H54 (cell line): ENCODE data around the gene SLC2A10.

Experiments used
- DNase-seq: peaks from one replicate; pipeline ENCODE4 v3.0.0; 2011; ENCODE audit warnings: low spot score, mixed read lengths; ENCODE audit not compliant: insufficient read length
- FAIRE-seq: peaks from 3 replicates; lab custom pipeline; 2011; peaks lifted over from hg19 to GRCh38; lab: Jason Lieb, UNC
- POLR2A ChIP-seq: IDR thresholded peaks from 2 replicates; pipeline ENCODE4 v1.6.1; 2011; ENCODE audit warnings: low read depth, mild to moderate bottlenecking, low read length

The SLC2A10 gene

DNA sequence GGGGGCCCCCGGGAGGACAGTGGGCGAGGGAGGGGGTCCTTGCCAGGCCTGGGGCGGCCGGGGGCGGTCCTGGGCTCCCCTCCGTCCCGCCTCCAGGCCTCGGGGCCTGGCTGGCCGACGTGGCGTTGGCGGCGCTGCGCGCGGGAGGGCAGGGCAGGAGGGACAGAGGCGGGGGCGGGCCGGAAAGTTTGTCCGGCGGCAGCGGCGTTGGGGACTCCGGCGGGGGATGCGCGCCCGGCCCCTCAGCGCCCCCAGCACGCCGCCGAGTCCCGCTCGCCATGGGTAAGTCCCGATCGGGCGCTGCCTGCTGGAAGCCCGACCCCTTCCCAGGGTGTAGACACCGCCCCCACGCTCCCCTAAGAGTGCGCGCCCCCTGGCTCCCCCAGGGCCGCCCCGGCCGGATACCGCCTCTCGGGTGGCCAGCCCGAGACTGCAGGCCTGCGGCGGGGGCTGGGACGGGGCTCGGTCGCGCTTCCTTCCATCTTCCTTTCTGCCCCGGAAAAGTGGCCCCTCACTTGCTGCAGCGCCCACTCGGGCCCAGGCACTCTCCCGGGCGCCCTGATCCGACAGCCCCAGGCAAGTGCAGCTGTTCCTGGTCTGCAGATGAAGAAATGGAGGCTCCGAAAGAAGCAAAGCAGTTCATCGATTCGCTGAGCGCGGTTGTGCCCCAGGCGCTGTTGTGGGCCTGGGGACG lies at the start of gene SLC2A10:
TSS of gene SLC2A10 (plus strand) at position 191 of the 694 bp plus-strand sequence. CDS start at position 279, 88 bp downstream.
- no peak for DNase-seq
- TF ChIP-seq POLR2A: peak; percentile 71; the same call in 1 of the 2 replicates
- no peak for FAIRE-seq

GRCh38 chr20:46660487-46660886 lies 49.0 kb upstream of the SLC2A10 start:
- no peak for FAIRE-seq
- DNase-seq: no peak
- no peak for TF ChIP-seq POLR2A

DNA sequence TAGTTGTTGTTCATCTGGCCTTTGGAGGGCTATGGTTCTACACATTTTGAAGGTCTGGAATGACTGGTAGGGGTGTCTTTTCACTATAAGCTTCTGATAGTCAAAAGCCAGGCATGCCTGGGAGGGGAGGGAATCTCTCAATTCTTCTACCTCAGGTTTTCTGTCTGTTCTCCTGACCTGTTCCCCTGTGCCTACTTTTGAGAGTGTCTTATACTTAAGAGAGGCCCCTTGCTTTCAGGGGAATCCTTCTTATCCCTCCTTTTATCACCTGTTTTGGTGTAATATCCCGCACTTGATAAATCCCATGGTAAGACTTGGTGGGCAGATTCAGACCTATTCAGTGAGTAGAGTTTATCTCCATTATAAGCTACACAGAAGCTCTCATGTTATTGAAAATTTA lies 47.8 kb upstream of the SLC2A10 start:
- TF ChIP-seq POLR2A: no peak
- FAIRE-seq: no peak
- no peak for DNase-seq

GRCh38 chr20:46663531-46663930 lies 45.9 kb upstream of the SLC2A10 start:
- DNase-seq (no peak), FAIRE-seq (no peak)
- TF ChIP-seq POLR2A: no peak

- TF ChIP-seq POLR2A: no peak
- FAIRE-seq (no peak), DNase-seq (no peak)
These were observed 43.8 kb upstream of the SLC2A10 start for GRCh38 chr20:46665602-46666001.

DNA sequence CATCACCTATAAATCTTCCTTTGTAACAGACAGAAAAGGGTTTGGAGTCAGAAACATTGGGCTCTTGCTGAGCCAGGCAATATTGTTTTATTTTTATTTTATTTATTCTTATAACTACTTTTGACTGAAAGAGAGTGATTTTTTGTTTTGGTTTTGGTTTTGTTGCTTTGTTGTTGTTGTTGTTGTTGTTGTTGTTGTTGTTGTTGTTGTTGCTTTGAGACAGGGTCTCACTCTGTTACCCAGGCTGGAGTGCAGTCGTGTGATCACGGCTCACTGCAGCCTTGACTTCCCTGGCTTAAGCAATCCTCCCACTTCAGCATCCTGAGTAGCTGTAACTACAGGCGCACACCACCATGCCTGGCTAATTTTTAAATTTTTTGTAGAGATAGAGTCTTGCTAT lies 43.1 kb upstream of the SLC2A10 start:
- FAIRE-seq: no peak

DNA sequence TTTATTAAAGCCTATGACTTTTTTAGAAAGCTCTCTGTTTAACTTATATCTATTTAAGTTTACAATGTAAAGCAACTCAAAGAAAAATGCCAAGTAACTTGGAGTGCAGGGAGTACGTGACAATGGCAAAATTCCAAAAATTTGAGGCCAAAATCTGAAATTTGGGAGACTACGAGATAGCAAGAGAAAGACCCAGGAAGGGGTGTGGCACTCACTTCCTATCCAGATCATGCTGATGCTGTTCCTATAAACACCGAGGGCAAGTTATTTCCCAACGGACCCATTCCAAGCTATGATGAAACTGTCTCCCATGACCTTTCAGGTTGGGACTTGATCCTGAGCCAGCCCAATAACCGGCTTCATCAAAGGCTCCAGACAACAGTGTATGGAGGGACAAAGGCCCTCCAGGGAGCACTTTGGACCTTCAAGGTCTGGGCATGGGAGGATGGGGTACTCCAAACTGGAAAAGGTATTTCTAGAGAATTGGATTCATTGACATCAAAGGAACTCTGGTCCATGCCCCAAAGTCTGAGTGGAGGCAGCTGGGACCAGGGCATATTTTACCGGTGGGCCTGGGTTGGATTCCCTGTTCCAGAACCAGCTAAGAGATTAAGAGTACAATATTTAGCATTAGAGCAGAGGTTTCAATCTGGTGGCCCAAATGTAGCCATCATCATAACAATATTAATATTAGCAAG lies 42.5 kb upstream of the SLC2A10 start:
- no peak for FAIRE-seq
- no peak for TF ChIP-seq POLR2A
- no peak for DNase-seq

More for the DNA sequence above, 43.1 kb upstream of the SLC2A10 start:
- TF ChIP-seq POLR2A: no peak
- no peak for DNase-seq

GRCh38 chr20:46670228-46670584 lies 39.2 kb upstream of the SLC2A10 start:
- no peak for TF ChIP-seq POLR2A
- DNase-seq (no peak), FAIRE-seq (no peak)

- no peak for TF ChIP-seq POLR2A
- DNase-seq: no peak
- no peak for FAIRE-seq
These were observed 38.6 kb upstream of the SLC2A10 start for GRCh38 chr20:46670585-46671584.

- DNase-seq (no peak), FAIRE-seq (no peak)
- TF ChIP-seq POLR2A: no peak
These were observed 37.4 kb upstream of the SLC2A10 start for GRCh38 chr20:46671866-46672542.

DNA sequence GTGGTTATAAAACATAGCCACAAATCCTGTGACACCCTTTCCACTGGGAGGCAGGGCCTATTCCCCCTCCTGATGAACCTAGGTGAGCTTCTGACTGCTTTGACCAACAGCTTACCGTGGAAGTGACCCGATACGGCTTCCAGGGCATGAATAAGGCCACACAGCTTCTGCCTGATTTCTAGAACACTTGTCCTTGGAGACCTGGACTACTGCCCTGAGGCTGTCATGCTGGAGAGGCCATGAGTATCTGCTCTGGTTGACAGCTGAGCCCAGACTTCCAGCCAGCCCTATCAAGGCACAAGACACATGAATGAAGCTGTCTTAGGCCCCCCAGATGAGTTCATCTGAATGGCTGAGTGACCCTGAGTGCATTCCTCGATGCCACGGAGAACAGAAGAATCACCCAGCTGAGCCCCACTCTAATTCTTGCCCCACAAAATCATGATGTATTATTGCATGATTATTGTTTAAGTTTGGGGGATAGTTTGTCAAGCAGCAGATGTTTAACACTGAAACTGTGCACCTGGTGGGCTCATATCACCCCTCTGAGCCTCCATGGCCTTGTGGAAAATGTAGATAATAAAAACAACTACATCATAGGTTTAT lies 36.8 kb upstream of the SLC2A10 start:
- DNase-seq: no peak
- no peak for FAIRE-seq
- no peak for TF ChIP-seq POLR2A

DNA sequence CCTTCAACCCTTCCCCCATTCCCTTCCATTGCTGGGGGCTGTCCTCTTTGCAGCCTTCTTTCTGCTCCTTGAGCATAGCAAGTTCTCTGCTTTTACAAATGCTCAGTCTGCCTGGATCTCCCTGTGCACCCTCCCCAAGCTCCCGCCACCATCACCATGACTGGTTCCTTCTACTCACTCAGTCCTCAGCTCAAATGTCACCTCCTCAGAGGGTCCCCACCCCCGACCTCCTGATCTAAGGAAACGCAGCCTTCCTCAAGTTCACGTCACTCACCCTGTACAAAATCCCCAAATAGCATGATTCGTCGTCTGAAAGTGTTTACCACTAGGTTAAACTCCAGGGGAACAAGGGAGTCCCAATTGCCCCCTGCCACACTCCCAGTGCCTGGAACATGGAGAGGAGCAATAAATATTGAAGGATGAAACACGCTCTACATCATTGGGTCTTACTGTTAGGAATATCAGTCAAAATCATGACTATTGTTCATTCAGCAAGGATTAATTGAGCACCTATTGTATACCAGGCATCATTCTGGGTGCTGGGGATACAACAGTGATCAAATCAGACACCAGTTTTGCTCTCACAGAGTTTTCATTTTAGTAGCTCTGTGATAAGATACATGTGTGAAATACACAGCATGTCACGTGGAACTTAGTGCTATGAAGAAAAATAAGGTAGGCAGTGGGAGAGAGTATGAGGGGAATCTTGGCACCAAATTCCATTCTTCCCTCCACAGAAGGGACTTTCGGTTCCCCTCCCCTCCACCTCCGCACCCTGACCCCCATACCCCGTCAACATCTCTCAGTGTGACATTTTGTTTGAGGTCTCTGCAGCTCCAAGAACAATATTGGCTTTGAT lies 35.8 kb upstream of the SLC2A10 start:
- DNase-seq (no peak), FAIRE-seq (no peak)
- TF ChIP-seq POLR2A: no peak
